ENCODE results near the gene CMKLR1.

GRCh38 chr12:108323581-108323980 lies 15.5 kb downstream of the CMKLR1 start:
- TF ChIP-seq CTCF (IDR thresholded peaks at IDR 0.05) = no peak
- no peak for TF ChIP-seq POLR2AphosphoS5 (IDR thresholded peaks at IDR 0.05; ENCODE audit: insufficient read depth in 1 of 2, low read depth in 1 of 2)
- no peak for TF ChIP-seq POLR2A (IDR thresholded peaks at IDR 0.05)
